Neuronal stem cell (in vitro differentiated cells): ENCODE results near the gene SHKBP1. TPM values are rescaled to one million over a fixed set of nuclear protein-coding genes. Genes with fewer than 3 reads are reported as not detected.

Source experiments
- DNase-seq: peaks from one replicate; pipeline ENCODE4 v3.0.0-alpha.2; 2013; ENCODE audit warnings: low spot score
- H2AFZ ChIP-seq: one replicate; pipeline ENCODE4 v1.6.1; 2013; ENCODE audit warnings: mild to moderate bottlenecking, low read length, inconsistent platforms
- H2AK5ac ChIP-seq: 2 replicates; pipeline ENCODE4 v1.6.1; 2013; ENCODE audit warnings: low read depth, mild to moderate bottlenecking, inconsistent platforms, low read length, moderate library complexity, mixed read lengths
- H2BK120ac ChIP-seq: 2 replicates; pipeline ENCODE4 v1.6.1; 2013; ENCODE audit warnings: low read depth, mild to moderate bottlenecking, inconsistent platforms, low read length, moderate library complexity, mixed read lengths
- H2BK12ac ChIP-seq: one replicate; pipeline ENCODE4 v1.6.1; 2013; ENCODE audit warnings: low read length, inconsistent platforms
- H2BK15ac ChIP-seq: 2 replicates; pipeline ENCODE4 v1.6.1; 2013; ENCODE audit warnings: mild to moderate bottlenecking, low read length, inconsistent platforms, mixed read lengths
- H2BK5ac ChIP-seq: one replicate; pipeline ENCODE4 v1.6.1; 2013; ENCODE audit warnings: inconsistent platforms, mild to moderate bottlenecking, low read length, moderate library complexity
- H3K14ac ChIP-seq: one replicate; pipeline ENCODE4 v1.6.1; 2013; ENCODE audit warnings: low read length, inconsistent platforms
- H3K18ac ChIP-seq: 2 replicates; pipeline ENCODE4 v1.6.1; 2013; ENCODE audit warnings: low read length, inconsistent platforms
- H3K23ac ChIP-seq: 2 replicates; pipeline ENCODE4 v1.6.1; 2013; ENCODE audit warnings: low read depth, mild to moderate bottlenecking, mixed read lengths, low read length, inconsistent platforms; ENCODE audit not compliant: poor library complexity
- H3K27ac ChIP-seq: replicated peaks from 3 replicates; pipeline ENCODE4 v1.5.1; 2013; ENCODE audit warnings: low read length, inconsistent platforms
- H3K27me3 ChIP-seq, 3 experiments: 2 replicates each; pipeline ENCODE4 v1.6.1; 2013; ENCODE audit warnings: low read length in 3 of 3, mild to moderate bottlenecking in 2 of 3, inconsistent platforms in 1 of 3, low read depth in 1 of 3, mixed read lengths in 1 of 3, moderate library complexity in 1 of 3; ENCODE audit not compliant: control insufficient read depth in 3 of 3, insufficient read depth in 3 of 3
- H3K36me3 ChIP-seq, 2 donors: replicated peaks in 1 of 2; 2 replicates each; pipeline ENCODE4 v1.6.1; 2013; ENCODE audit warnings: low read length in 2 of 2; ENCODE audit not compliant: control insufficient read depth in 2 of 2, insufficient read depth in 2 of 2
- H3K4ac ChIP-seq: 2 replicates; pipeline ENCODE4 v1.6.1; 2013; ENCODE audit warnings: inconsistent platforms, mild to moderate bottlenecking, low read length, moderate library complexity
- H3K4me1 ChIP-seq, 2 donors: 1 replicate in 1 of 2; 2 replicates in 1 of 2; pipeline ENCODE4 v1.6.1; 2013; ENCODE audit warnings: low read length in 2 of 2, low read depth in 1 of 2; ENCODE audit not compliant: control insufficient read depth in 2 of 2, insufficient read depth in 1 of 2
- H3K4me2 ChIP-seq: one replicate; pipeline ENCODE4 v1.6.1; 2013; ENCODE audit warnings: mild to moderate bottlenecking, low read length, inconsistent platforms; ENCODE audit not compliant: insufficient read depth, poor library complexity, severe bottlenecking
- H3K4me3 ChIP-seq, 2 donors: 2 replicates each; pipeline ENCODE4 v1.5.1; 2013; ENCODE audit warnings: low read length in 2 of 2, mild to moderate bottlenecking in 2 of 2, inconsistent platforms in 1 of 2, moderate library complexity in 1 of 2
- H3K79me1 ChIP-seq: one replicate; pipeline ENCODE4 v1.6.1; 2013; ENCODE audit warnings: low read depth, mild to moderate bottlenecking, inconsistent platforms, low read length, moderate library complexity
- H3K9ac ChIP-seq: one replicate; pipeline ENCODE4 v1.6.1; 2013; ENCODE audit warnings: mild to moderate bottlenecking, low read depth, low read length, inconsistent platforms; ENCODE audit not compliant: poor library complexity
- H3K9me3 ChIP-seq, 2 donors: replicated peaks in 1 of 2; 2 replicates each; pipeline versions ENCODE3 to v1.6.1; 2013; ENCODE audit warnings: low read length in 2 of 2, mild to moderate bottlenecking in 2 of 2, inconsistent platforms in 1 of 2, low read depth in 1 of 2, mixed read lengths in 1 of 2, moderate library complexity in 1 of 2; ENCODE audit not compliant: control insufficient read depth in 2 of 2, insufficient read depth in 1 of 2
- H4K8ac ChIP-seq: one replicate; pipeline ENCODE4 v1.6.1; 2013; ENCODE audit warnings: low read depth, mild to moderate bottlenecking, inconsistent platforms, low read length, moderate library complexity
- H4K91ac ChIP-seq: one replicate; pipeline ENCODE4 v1.6.1; 2013; ENCODE audit warnings: low read length, low read depth, mild to moderate bottlenecking, inconsistent platforms; ENCODE audit not compliant: poor library complexity
- WGBS, 2 donors: extraction: QIAGEN DNeasy Blood & Tissue Kit; methylation state at CpG; one replicate each; pipeline ENCODE4 v1.1.7; 2013; ENCODE audit warnings: missing lambda C conversion rate in 2 of 2, mixed read lengths in 1 of 2; ENCODE audit not compliant: insufficient read length in 2 of 2, insufficient replicate concordance in 1 of 2; ENCODE audit errors: extremely low coverage in 2 of 2; 5-methylcytosine and 5-hydroxymethylcytosine counted together
- polyA plus RNA-seq, 2 experiments: library from polyadenylated mRNA; stranded (reverse); fragments of 200-250 nt; gene quantifications; one replicate each; pipeline ENCODE4 v1.2.3, GENCODE V29; 2013

The SHKBP1 gene
- 71.5 TPM for polyA plus RNA-seq (2013, experiment 1 of 2)
- polyA plus RNA-seq (2013, experiment 2 of 2): 74.4 TPM

GRCh38 chr19:40576585-40577451 lies at the start of gene SHKBP1:
SHKBP1 (plus strand) TSS chr19:40576873; CDS start chr19:40576900, 27 bp downstream.
- H2BK12ac ChIP-seq: no peak within 1 kb of the TSS
- peak within 1 kb of the TSS; percentile 82 for H3K4me2 ChIP-seq
- H2BK15ac ChIP-seq: peak within 1 kb of the TSS; percentile 49
- no peak within 1 kb of the TSS for H2BK120ac ChIP-seq
- H3K27ac ChIP-seq: no peak within 1 kb of the TSS
- H2AFZ ChIP-seq: peak within 1 kb of the TSS; percentile 95
- H4K91ac ChIP-seq: no peak within 1 kb of the TSS
- H4K8ac ChIP-seq: no peak within 1 kb of the TSS
- H3K27me3 ChIP-seq: peaks cover 0 to 11% (median 0%) of the 10 kb centered on the region in 3 experiments
- H3K14ac ChIP-seq: no peak within 1 kb of the TSS
- H3K23ac ChIP-seq: peak within 1 kb of the TSS; percentile 28
- H3K4ac ChIP-seq: no peak within 1 kb of the TSS
- H2BK5ac ChIP-seq: peak within 1 kb of the TSS; percentile 47
- H3K36me3 ChIP-seq: peaks cover 5 to 35% of the 10 kb centered on the region in 2 donors
- no peaks in the 10 kb centered on the region for H3K4me1 ChIP-seq
- H3K4me3 ChIP-seq: peak within 1 kb of the TSS; percentile 86 to 89
- peak within 1 kb of the TSS; percentile 93 for H2AK5ac ChIP-seq
- WGBS, 2 donors: no CpG with 5 or more reads among the region's 55 CpGs
- DNase-seq: peak; percentile 91
- H3K9me3 ChIP-seq: no peaks in the 10 kb centered on the region
- no peaks in the 10 kb centered on the region for H3K79me1 ChIP-seq
- peak within 1 kb of the TSS; percentile 54 for H3K9ac ChIP-seq
- H3K18ac ChIP-seq: peak within 1 kb of the TSS; percentile 78

GRCh38 chr19:40528078-40528477 lies 48.6 kb upstream of the SHKBP1 start:
- H4K8ac ChIP-seq: no peak overlapping the region
- H3K9ac ChIP-seq: no peak overlapping the region
- H3K23ac ChIP-seq: no peak overlapping the region
- no peak overlapping the region for H3K4me2 ChIP-seq
- no CpG with 5 or more reads among the region's 6 CpGs for WGBS, 2 donors
- no peak overlapping the region for H3K27ac ChIP-seq
- no peak overlapping the region for H3K4me3 ChIP-seq
- H2AFZ ChIP-seq: no peak overlapping the region
- no peaks in the 10 kb centered on the region for H3K9me3 ChIP-seq
- H3K36me3 ChIP-seq: no peaks in the 10 kb centered on the region
- peak overlapping the region; percentile 33 for H3K18ac ChIP-seq
- H2BK12ac ChIP-seq: no peak overlapping the region
- H2AK5ac ChIP-seq: peak overlapping the region; percentile 88
- H3K4ac ChIP-seq: no peak overlapping the region
- H2BK5ac ChIP-seq: no peak overlapping the region
- H2BK120ac ChIP-seq: no peak overlapping the region
- DNase-seq: no peak
- H2BK15ac ChIP-seq: no peak overlapping the region
- peaks cover 0 to 8% (median 5%) of the 10 kb centered on the region in 3 experiments for H3K27me3 ChIP-seq
- no peaks in the 10 kb centered on the region for H3K79me1 ChIP-seq
- H3K4me1 ChIP-seq: peaks cover 9 to 12% of the 10 kb centered on the region in 2 donors
- no peak overlapping the region for H3K14ac ChIP-seq
- no peak overlapping the region for H4K91ac ChIP-seq

GRCh38 chr19:40528533-40529092 lies 48.1 kb upstream of the SHKBP1 start:
- Histone ChIP-seq H2AFZ (no peak overlapping the region), H3K9ac (no peak overlapping the region), H2BK15ac (no peak overlapping the region), H2AK5ac (peak overlapping the region; percentile 88), H2BK12ac (no peak overlapping the region), H3K23ac (no peak overlapping the region), H3K4ac (no peak overlapping the region), H3K14ac (no peak overlapping the region), H2BK5ac (no peak overlapping the region), H3K27ac (no peak overlapping the region), H3K27me3 (peaks cover 0 to 8% (median 5%) of the 10 kb centered on the region in 3 experiments), H3K4me3 (no peak overlapping the region), H3K36me3 (no peaks in the 10 kb centered on the region), H3K4me1 (peaks cover 9 to 10% of the 10 kb centered on the region in 2 donors), H3K79me1 (no peaks in the 10 kb centered on the region), H4K91ac (no peak overlapping the region), H3K18ac (peak overlapping the region; percentile 33), H2BK120ac (no peak overlapping the region), H4K8ac (no peak overlapping the region), H3K9me3 (no peaks in the 10 kb centered on the region), H3K4me2 (no peak overlapping the region)
- WGBS, 2 donors: no CpG with 5 or more reads among the region's 14 CpGs
- DNase-seq: no peak
